Measurements from ENCODE around the gene GJD4.

The GJD4 gene

DNA sequence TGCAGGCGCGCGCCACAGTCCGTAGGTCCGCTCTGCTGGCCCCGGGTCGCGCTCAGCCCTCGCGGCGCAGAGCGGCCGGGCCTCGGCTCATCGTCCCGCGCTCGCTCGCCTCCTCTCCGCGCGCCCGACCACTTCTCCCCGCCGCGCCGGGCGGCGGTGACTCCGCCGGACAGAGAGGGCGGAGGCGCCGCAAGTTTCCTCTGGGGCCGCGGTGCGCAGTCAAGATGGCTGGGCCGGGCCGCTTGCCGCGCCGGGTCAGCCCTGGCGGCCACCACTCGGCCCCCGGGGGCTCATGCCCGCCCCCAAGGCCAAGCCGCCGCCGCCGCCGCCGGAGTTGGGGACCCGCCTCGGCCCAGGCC, 36.5 kb downstream of the GJD4 start:
- in situ Hi-C loops (cut with MboI; ENCODE audit: low pct_unique_long_range_greater_than_20kb, low sequenced_read_pairs, unreplicated experiment): no loop called here
- peak; percentile 60 for DNase-seq (ENCODE audit: low spot score)
- TF ChIP-seq, protein P1, sequence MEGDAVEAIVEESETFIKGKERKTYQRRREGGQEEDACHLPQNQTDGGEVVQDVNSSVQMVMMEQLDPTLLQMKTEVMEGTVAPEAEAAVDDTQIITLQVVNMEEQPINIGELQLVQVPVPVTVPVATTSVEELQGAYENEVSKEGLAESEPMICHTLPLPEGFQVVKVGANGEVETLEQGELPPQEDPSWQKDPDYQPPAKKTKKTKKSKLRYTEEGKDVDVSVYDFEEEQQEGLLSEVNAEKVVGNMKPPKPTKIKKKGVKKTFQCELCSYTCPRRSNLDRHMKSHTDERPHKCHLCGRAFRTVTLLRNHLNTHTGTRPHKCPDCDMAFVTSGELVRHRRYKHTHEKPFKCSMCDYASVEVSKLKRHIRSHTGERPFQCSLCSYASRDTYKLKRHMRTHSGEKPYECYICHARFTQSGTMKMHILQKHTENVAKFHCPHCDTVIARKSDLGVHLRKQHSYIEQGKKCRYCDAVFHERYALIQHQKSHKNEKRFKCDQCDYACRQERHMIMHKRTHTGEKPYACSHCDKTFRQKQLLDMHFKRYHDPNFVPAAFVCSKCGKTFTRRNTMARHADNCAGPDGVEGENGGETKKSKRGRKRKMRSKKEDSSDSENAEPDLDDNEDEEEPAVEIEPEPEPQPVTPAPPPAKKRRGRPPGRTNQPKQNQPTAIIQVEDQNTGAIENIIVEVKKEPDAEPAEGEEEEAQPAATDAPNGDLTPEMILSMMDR (IDR thresholded peaks at IDR 0.05; ENCODE audit: extremely low read depth, insufficient read depth, missing control alignments): no peak

DNA sequence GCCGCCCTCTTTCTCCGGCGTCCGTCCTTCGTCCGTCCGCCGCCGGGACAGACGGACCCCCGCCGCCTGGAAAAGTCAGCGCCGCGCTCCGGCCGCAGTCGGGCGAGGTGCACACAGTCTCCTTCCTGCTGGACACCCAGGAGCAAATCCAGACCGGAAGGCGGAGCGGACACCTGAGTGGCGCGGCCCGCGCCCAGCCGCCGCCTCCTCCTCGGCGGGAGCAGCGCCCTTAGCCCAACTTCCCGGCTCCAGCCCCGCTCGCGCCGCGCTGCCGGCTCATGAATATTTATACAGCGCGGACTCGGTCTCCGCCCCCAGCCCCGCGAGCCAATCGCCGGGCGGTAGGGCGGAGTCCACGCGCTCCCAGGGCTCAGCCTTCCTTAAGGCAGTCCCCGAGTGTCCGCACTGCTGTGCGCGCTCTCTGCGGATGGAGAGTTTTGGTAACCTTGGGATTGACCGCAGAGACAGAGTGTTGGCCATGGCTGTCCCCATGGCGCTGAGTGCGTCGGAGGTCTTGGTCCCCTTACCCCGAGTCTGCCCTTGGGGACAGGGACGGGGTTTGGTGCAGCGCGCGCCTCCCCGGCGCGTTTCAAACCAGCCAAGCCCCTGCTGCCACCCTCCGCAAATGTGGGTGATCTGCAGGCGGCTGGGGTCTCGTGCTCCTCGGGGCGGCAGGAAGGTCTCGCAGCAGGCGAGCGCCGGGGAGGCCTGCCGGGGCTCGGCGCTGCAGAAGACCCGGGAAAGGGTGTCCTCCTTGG, 37.1 kb downstream of the GJD4 start, which contains the start of gene FZD8:
FZD8 (minus strand) TSS at position 262 of the 758 bp plus-strand sequence. CDS start 867 bp downstream, outside the sequence.
- in situ Hi-C loops (cut with MboI; ENCODE audit: low pct_unique_long_range_greater_than_20kb, low sequenced_read_pairs, unreplicated experiment): no loop called here
- TF ChIP-seq, protein P1 (IDR thresholded peaks at IDR 0.05; ENCODE audit: extremely low read depth, insufficient read depth, missing control alignments): peak; percentile 28
- DNase-seq (ENCODE audit: low spot score): peak; percentile 90

DNA sequence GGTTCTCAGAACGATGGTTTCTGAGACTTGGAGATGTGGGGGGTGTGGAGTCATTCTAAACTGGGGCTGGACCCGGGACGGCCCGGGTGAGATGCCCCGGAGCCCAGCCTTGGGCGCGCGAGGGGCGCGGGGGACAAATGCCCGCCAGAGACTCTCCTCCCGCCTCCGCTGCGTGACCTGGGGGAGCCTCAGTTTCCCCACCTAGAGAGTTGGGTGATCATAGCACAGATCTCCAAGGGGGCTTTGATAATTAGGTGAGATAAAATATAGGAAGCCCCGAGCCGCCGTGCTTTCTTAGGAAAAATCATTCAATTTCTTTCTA, 37.6 kb downstream of the GJD4 start:
- in situ Hi-C loops (cut with MboI; ENCODE audit: low pct_unique_long_range_greater_than_20kb, low sequenced_read_pairs, unreplicated experiment): no loop called here
- TF ChIP-seq, protein P1 (IDR thresholded peaks at IDR 0.05; ENCODE audit: extremely low read depth, insufficient read depth, missing control alignments): no peak

GRCh38 chr10:35643151-35644049, 38.3 kb downstream of the GJD4 start:
- TF ChIP-seq, protein P1 (IDR thresholded peaks at IDR 0.05; ENCODE audit: extremely low read depth, insufficient read depth, missing control alignments): no peak
- in situ Hi-C loops (cut with MboI; ENCODE audit: low pct_unique_long_range_greater_than_20kb, low sequenced_read_pairs, unreplicated experiment): no loop called here
- DNase-seq (ENCODE audit: low spot score): peak; percentile 43

More for the DNA sequence above, 37.6 kb downstream of the GJD4 start:
- no peak for DNase-seq (ENCODE audit: low spot score)

- TF ChIP-seq, protein P1 (IDR thresholded peaks at IDR 0.05; ENCODE audit: extremely low read depth, insufficient read depth, missing control alignments): no peak
- in situ Hi-C loops (cut with MboI; ENCODE audit: low pct_unique_long_range_greater_than_20kb, low sequenced_read_pairs, unreplicated experiment): no loop called here
- peak; percentile 50 for DNase-seq (ENCODE audit: low spot score)
Observed at GRCh38 chr10:35644050-35644950, 39.2 kb downstream of the GJD4 start.

GRCh38 chr10:35650894-35651293, 45.8 kb downstream of the GJD4 start:
- in situ Hi-C loops (cut with MboI; ENCODE audit: low pct_unique_long_range_greater_than_20kb, low sequenced_read_pairs, unreplicated experiment): no loop called here
- DNase-seq (ENCODE audit: low spot score): no peak
- TF ChIP-seq, protein P1 (IDR thresholded peaks at IDR 0.05; ENCODE audit: extremely low read depth, insufficient read depth, missing control alignments): no peak

Measured in GM13977 (cell line).